HG03565 (cell line): ENCODE measurements around the gene DENND2C.

Source experiments
- ATAC-seq: cut with Tn5 transposase; IDR thresholded peaks from one replicate; pipeline ENCODE4 v1.9.1; 2021; ENCODE audit warnings: mild to moderate bottlenecking, moderate library complexity; ENCODE audit not compliant: unreplicated experiment

DENND2C gene

GRCh38 chr1:114688526-114688925 lies 18.7 kb upstream of the DENND2C start:
- ATAC-seq = no peak

- no peak for ATAC-seq
Observed at GRCh38 chr1:114685851-114686250, 16.0 kb upstream of the DENND2C start.

GRCh38 chr1:114677691-114678090 lies 7.8 kb upstream of the DENND2C start:
- no peak for ATAC-seq

- ATAC-seq = no peak
Observed at GRCh38 chr1:114676115-114676514, 6.3 kb upstream of the DENND2C start.

GRCh38 chr1:114671939-114672275 lies 2.1 kb upstream of the DENND2C start:
- ATAC-seq = no peak

GRCh38 chr1:114671011-114671938 lies 1.4 kb upstream of the DENND2C start:
- no peak for ATAC-seq

- peak; percentile 96 for ATAC-seq
Observed at GRCh38 chr1:114670083-114671010, 498 bp upstream of the DENND2C start.

GRCh38 chr1:114668784-114669561 lies 876 bp downstream of the DENND2C start:
- no peak for ATAC-seq

- no peak for ATAC-seq
Observed at GRCh38 chr1:114668373-114668772, 1.5 kb downstream of the DENND2C start.

GRCh38 chr1:114666954-114667353 lies 2.9 kb downstream of the DENND2C start:
- no peak for ATAC-seq

GRCh38 chr1:114660238-114660637 lies 9.6 kb downstream of the DENND2C start:
- ATAC-seq = no peak

- no peak for ATAC-seq
Observed at GRCh38 chr1:114651893-114652292, 18.0 kb downstream of the DENND2C start.

GRCh38 chr1:114648503-114648902 lies 21.3 kb downstream of the DENND2C start:
- no peak for ATAC-seq

GRCh38 chr1:114641377-114641776 lies 28.5 kb downstream of the DENND2C start:
- ATAC-seq = no peak

GRCh38 chr1:114638910-114639309 lies 30.9 kb downstream of the DENND2C start:
- no peak for ATAC-seq

GRCh38 chr1:114632427-114632826 lies 37.4 kb downstream of the DENND2C start:
- ATAC-seq = no peak

GRCh38 chr1:114627107-114627506 lies 42.7 kb downstream of the DENND2C start:
- no peak for ATAC-seq

- ATAC-seq = no peak
Observed at GRCh38 chr1:114623364-114623763, 46.5 kb downstream of the DENND2C start.

GRCh38 chr1:114620419-114620818 lies 49.4 kb downstream of the DENND2C start:
- ATAC-seq = no peak

- ATAC-seq = no peak
Observed at GRCh38 chr1:114618606-114619005, 51.2 kb downstream of the DENND2C start.
